ENCODE data around the gene DGKE. TPM values are rescaled to one million over a fixed set of nuclear protein-coding genes. Genes with fewer than 3 reads are reported as not detected.
A peak's percentile ranks its signal among the peaks of the same experiment; 100 is the strongest.

DGKE gene
- total and polyA plus RNA-seq, 2 of the 13 experiments (the other 11 are each of a cell fraction or from before 2014, with no cell fraction given) = 3.2 to 5.3 TPM

- CTCF ChIA-PET (ENCODE audit: low intra/inter-chr PET ratio, low total read pairs) = no interaction called here
- intact Hi-C loops (cut with micrococcal nuclease; ENCODE audit: unreplicated experiment) (no loop called here), in situ Hi-C loops (cut with HindIII; ENCODE audit: extremely low pct_ligation_motif_present, low pct_unique_long_range_greater_than_20kb) (no loop called here)
- no peaks in the 10 kb centered on the region for H4K20me1 ChIP-seq (ENCODE audit: insufficient read depth, low read length)
- ATAC-seq = no peak
- no peak for FAIRE-seq
- POLR2A ChIA-PET = no interaction called here
- no peak overlapping the region for H3K4me2 ChIP-seq (ENCODE audit: low read depth, low read length)
- peaks cover 6% of the 10 kb centered on the region; the same call in 1 of the 2 replicates for H3K4me1 ChIP-seq (ENCODE audit: insufficient read depth, low read length)
- no TSS peak for BruUV-seq (replicated peaks)
- no peak for DNase-seq (ENCODE audit: low spot score)
- no peaks in the 10 kb centered on the region; a peak in 2 of 5 replicates for H3K36me3 ChIP-seq (replicated peaks in 1 of 2; ENCODE audit: control insufficient read depth in 1 of 2, insufficient read depth in 2 of 2, low read length in 2 of 2)
- H3K27me3 ChIP-seq (ENCODE audit: control insufficient read depth in 1 of 2, insufficient read depth in 2 of 2, low read length in 2 of 2) = no peaks in the 10 kb centered on the region
- H3K4me3 ChIP-seq (replicated peaks in 1 of 3; ENCODE audit: insufficient read depth in 1 of 3, low read depth in 2 of 3, low read length in 3 of 3) = no peak overlapping the region
- no peak overlapping the region for H2AFZ ChIP-seq (ENCODE audit: low read length)
- no peaks in the 10 kb centered on the region for H3K9me3 ChIP-seq (ENCODE audit: low read length)
- no peaks in the 10 kb centered on the region for H3K79me2 ChIP-seq (ENCODE audit: insufficient read depth, low read length)
- no peak overlapping the region for H3K9ac ChIP-seq (ENCODE audit: insufficient read depth, low read depth, low read length)
- no peak overlapping the region for H3K27ac ChIP-seq (ENCODE audit: extremely low read length, insufficient read depth, low read length)
- 37% methylated on average over 3 of the region's 3 CpGs for WGBS (ENCODE audit: low lambda C conversion rate)
- TF ChIP-seq NR2F1 (CRISPR knock-in tag; IDR thresholded peaks at IDR 0.05) = peak; percentile 73 to 84
- TF ChIP-seq SNAI1 (CRISPR knock-in tag; IDR thresholded peaks at IDR 0.05; ENCODE audit: borderline replicate concordance) = no peak
- TF ChIP-seq TCF7L2 (IDR thresholded peaks at IDR 0.05; ENCODE audit: low read depth, low read length) = no peak
- no peak for TF ChIP-seq CBX1 (IDR thresholded peaks at IDR 0.05; ENCODE audit: low read depth)
- TF ChIP-seq, protein P1, sequence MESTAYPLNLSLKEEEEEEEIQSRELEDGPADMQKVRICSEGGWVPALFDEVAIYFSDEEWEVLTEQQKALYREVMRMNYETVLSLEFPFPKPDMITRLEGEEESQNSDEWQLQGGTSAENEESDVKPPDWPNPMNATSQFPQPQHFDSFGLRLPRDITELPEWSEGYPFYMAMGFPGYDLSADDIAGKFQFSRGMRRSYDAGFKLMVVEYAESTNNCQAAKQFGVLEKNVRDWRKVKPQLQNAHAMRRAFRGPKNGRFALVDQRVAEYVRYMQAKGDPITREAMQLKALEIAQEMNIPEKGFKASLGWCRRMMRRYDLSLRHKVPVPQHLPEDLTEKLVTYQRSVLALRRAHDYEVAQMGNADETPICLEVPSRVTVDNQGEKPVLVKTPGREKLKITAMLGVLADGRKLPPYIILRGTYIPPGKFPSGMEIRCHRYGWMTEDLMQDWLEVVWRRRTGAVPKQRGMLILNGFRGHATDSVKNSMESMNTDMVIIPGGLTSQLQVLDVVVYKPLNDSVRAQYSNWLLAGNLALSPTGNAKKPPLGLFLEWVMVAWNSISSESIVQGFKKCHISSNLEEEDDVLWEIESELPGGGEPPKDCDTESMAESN (CRISPR knock-in tag; conservative IDR thresholded peaks at IDR 0.05) = no peak
- TF ChIP-seq NR2F2 (IDR thresholded peaks at IDR 0.05; ENCODE audit: borderline replicate concordance, low read depth) = peak; percentile 85
- peak; percentile 76; the same call in 1 of the 2 replicates for TF ChIP-seq HOMEZ (CRISPR knock-in tag; IDR thresholded peaks at IDR 0.05; ENCODE audit: low read depth)
- TF ChIP-seq ZNF850 (CRISPR knock-in tag; conservative IDR thresholded peaks at IDR 0.05) = no peak
- TF ChIP-seq NR2F6 (IDR thresholded peaks at IDR 0.05) = peak; percentile 91
- TF ChIP-seq NR2F6 (CRISPR knock-in tag; IDR thresholded peaks at IDR 0.05) = peak; percentile 90
- TF ChIP-seq STAG1 (CRISPR knock-in tag; IDR thresholded peaks at IDR 0.05) = 0 out of 2 replicates have a peak, but pooled peaks have one; percentile 3
- peak; percentile 29; the same call in 1 of the 2 replicates for TF ChIP-seq HNF4A (CRISPR knock-in tag; IDR thresholded peaks at IDR 0.05)
- no peak for TF ChIP-seq TOE1 (CRISPR knock-in tag; IDR thresholded peaks at IDR 0.05)
- no peak for TF ChIP-seq SP5 (CRISPR knock-in tag; IDR thresholded peaks at IDR 0.05; ENCODE audit: borderline replicate concordance, low read depth)
- TF ChIP-seq, protein P2, sequence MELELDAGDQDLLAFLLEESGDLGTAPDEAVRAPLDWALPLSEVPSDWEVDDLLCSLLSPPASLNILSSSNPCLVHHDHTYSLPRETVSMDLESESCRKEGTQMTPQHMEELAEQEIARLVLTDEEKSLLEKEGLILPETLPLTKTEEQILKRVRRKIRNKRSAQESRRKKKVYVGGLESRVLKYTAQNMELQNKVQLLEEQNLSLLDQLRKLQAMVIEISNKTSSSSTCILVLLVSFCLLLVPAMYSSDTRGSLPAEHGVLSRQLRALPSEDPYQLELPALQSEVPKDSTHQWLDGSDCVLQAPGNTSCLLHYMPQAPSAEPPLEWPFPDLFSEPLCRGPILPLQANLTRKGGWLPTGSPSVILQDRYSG (CRISPR knock-in tag; IDR thresholded peaks at IDR 0.05) = no peak
- no peak for TF ChIP-seq MAFG (CRISPR knock-in tag; IDR thresholded peaks at IDR 0.05)
- TF ChIP-seq, protein P3, sequence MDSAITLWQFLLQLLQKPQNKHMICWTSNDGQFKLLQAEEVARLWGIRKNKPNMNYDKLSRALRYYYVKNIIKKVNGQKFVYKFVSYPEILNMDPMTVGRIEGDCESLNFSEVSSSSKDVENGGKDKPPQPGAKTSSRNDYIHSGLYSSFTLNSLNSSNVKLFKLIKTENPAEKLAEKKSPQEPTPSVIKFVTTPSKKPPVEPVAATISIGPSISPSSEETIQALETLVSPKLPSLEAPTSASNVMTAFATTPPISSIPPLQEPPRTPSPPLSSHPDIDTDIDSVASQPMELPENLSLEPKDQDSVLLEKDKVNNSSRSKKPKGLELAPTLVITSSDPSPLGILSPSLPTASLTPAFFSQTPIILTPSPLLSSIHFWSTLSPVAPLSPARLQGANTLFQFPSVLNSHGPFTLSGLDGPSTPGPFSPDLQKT (CRISPR knock-in tag; IDR thresholded peaks at IDR 0.05; ENCODE audit: borderline replicate concordance) = no peak
- TF ChIP-seq FOXC1 (CRISPR knock-in tag; IDR thresholded peaks at IDR 0.05; ENCODE audit: borderline replicate concordance) = no peak
- TF ChIP-seq CTCF (CRISPR knock-in tag; IDR thresholded peaks at IDR 0.05) = peak; percentile 51
- TF ChIP-seq RARA (CRISPR knock-in tag; IDR thresholded peaks at IDR 0.05) = peak; percentile 62
These were observed 30.0 kb downstream of the DGKE start for GRCh38 chr17:56863974-56864373.

Measured in HepG2 (cell line).